ENCODE measurements around the gene GRK5.

Gene GRK5

GRCh38 chr10:119316002-119316358 is 108.6 kb downstream of the GRK5 start:
- no peak for DNase-seq (ENCODE audit: low read depth)

GRCh38 chr10:119316729-119317097 is 109.3 kb downstream of the GRK5 start:
- DNase-seq (ENCODE audit: low read depth) = no peak

GRCh38 chr10:119318411-119319160 is 111.2 kb downstream of the GRK5 start:
- no peak for DNase-seq (ENCODE audit: low read depth)

- no peak for DNase-seq (ENCODE audit: low read depth)
Observed at GRCh38 chr10:119319161-119319919, 112.0 kb downstream of the GRK5 start.

GRCh38 chr10:119319920-119320258 is 112.5 kb downstream of the GRK5 start:
- DNase-seq (ENCODE audit: low read depth) = no peak

GRCh38 chr10:119320981-119321380 is 113.6 kb downstream of the GRK5 start:
- DNase-seq (ENCODE audit: low read depth) = no peak

GRCh38 chr10:119323085-119324016 is 116.0 kb downstream of the GRK5 start:
- DNase-seq (ENCODE audit: low read depth) = no peak

GRCh38 chr10:119325131-119325530 is 117.8 kb downstream of the GRK5 start:
- no peak for DNase-seq (ENCODE audit: low read depth)

- DNase-seq (ENCODE audit: low read depth) = no peak
Observed at GRCh38 chr10:119326167-119326566, 118.8 kb downstream of the GRK5 start.

- DNase-seq (ENCODE audit: low read depth) = no peak
Observed at GRCh38 chr10:119327096-119327745, 119.8 kb downstream of the GRK5 start.

- DNase-seq (ENCODE audit: low read depth) = no peak
Observed at GRCh38 chr10:119328223-119328622, 120.9 kb downstream of the GRK5 start.

- no peak for DNase-seq (ENCODE audit: low read depth)
Observed at GRCh38 chr10:119330342-119330741, 123.0 kb downstream of the GRK5 start.

GRCh38 chr10:119331061-119331460 is 123.7 kb downstream of the GRK5 start:
- DNase-seq (ENCODE audit: low read depth) = no peak

GRCh38 chr10:119333146-119333792 is 125.9 kb downstream of the GRK5 start:
- DNase-seq (ENCODE audit: low read depth) = peak; percentile 24

- DNase-seq (ENCODE audit: low read depth) = no peak
Observed at GRCh38 chr10:119335671-119336353, 128.4 kb downstream of the GRK5 start.

- no peak for DNase-seq (ENCODE audit: low read depth)
Observed at GRCh38 chr10:119336599-119336998, 129.2 kb downstream of the GRK5 start.

GRCh38 chr10:119337223-119337622 is 129.9 kb downstream of the GRK5 start:
- no peak for DNase-seq (ENCODE audit: low read depth)

- no peak for DNase-seq (ENCODE audit: low read depth)
Observed at GRCh38 chr10:119337796-119338432, 130.5 kb downstream of the GRK5 start.

- no peak for DNase-seq (ENCODE audit: low read depth)
Observed at GRCh38 chr10:119339109-119339508, 131.7 kb downstream of the GRK5 start.

- no peak for DNase-seq (ENCODE audit: low read depth)
Observed at GRCh38 chr10:119340893-119341458, 133.6 kb downstream of the GRK5 start.
